Activated CD8-positive, alpha-beta memory T cell treated with anti-CD3 and anti-CD28 coated beads, Interleukin-2, amount 50 U/mL, for 24 hours (primary cell): ENCODE data around the gene MON1A.
A peak's percentile ranks its signal among the peaks of the same experiment; 100 is the strongest.
"Not testable (repeated sequence)": the region's sequence is repeated elsewhere in the genome, so short reads cannot be mapped to it uniquely, and the experiment has no call there.

Experiments
- DNase-seq: peaks from one replicate; pipeline ENCODE4 v3.0.0-alpha.2; 2020; ENCODE audit errors: extremely low read depth

The MON1A gene

GRCh38 chr3:49917806-49918590, 11.6 kb downstream of the MON1A start:
- DNase-seq: not testable (repeated sequence)

GRCh38 chr3:49916686-49917085, 12.9 kb downstream of the MON1A start:
- no peak for DNase-seq

GRCh38 chr3:49914906-49915305, 14.7 kb downstream of the MON1A start:
- DNase-seq: no peak

GRCh38 chr3:49912881-49913281, 16.7 kb downstream of the MON1A start:
- DNase-seq: no peak

DNA sequence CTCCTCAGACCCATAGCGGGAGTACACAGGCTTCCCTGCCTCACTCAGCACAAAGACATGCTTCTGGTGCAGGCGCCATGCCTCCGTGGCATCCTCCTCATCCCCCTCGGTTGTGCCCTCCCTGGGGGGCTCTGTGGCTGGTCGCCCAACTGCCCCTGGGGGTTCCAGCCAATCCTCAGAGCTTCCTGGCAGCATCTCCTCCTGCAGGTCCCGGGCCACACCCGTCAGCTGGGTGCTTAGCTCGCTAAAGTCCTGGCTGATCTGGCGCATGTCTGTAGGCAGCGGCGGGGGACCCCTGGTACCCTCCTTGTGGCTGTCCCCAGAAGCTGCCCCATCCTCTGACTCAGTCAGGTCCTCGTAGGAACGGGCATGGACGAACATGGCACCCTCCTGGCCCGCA, 18.0 kb downstream of the MON1A start:
- DNase-seq: no peak

- no peak for DNase-seq
Measured at GRCh38 chr3:49911124-49911420, 18.5 kb downstream of the MON1A start.

DNA sequence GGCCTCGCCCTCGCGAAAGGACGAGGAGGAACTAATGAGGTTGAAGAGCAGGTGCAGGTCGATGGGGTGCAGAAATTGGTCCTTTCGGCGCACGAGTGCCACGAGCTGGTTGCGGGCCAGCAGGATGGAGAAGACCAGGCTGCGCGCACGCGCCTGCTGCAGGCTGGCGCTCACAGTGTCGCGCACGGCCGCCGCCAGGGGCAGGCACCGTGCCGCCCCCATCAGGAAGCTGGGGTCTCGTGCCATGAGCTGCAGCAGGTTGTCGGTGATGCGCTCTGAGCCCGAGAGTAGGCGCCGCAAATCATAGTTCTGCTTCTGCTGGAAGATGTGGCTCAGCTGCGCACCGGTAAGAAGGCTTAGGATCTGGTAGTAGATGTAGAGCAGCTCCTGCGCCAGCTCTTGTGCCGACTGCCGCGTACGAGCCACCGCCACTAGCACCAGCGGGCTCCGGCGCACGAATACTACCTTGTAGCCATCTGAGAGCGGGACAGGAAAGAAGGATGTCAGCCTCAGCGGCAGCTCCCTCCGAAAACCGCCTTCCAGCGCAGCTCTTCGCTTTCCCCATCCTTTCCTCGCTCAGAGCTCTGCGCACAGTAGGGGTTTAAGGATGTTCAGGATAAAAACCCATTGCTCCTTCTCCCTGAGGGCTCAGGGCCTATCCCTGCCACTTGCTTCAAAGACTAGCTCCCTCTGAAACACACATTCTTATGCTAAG, 19.0 kb downstream of the MON1A start:
- DNase-seq: no peak

DNA sequence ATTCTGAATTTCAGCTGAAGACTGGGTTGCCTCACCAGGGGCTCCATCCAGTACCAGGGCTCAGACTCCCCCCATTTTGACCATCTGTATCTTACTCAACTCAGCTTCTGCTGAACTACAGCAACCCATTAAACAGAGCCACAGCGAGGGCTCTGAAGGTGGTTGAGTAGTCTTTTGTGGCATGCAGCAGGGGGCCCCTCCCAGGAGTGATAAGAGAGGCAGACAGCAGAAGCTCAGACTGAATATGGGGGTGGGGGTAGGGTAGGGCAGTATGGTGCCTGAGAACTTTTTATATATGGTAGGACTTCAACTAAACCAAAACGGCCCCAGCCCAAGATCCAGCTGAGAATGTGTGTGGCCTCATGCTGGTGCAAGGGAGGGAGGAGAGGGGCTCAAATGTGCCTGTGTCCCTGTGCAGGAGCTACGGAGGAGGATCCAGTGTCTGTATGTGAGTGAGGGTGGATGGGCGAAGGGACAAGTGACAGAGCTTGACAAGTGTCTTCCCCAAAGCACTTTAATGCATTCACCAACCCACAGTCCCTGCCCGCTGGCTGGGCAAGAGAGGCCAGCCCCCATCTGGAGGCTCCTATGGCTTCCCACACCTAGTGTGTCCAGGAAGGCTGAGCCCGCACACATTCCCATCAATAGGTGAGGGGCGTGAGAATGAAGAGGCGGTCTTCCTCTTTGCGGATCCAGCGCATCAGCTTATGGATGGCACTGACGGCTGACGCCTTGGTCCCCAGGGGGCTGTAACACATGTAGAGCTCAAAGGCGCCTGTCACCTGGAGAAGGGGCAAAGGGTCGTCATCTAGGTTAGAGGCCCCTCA, 21.0 kb downstream of the MON1A start:
- DNase-seq: no peak

DNA sequence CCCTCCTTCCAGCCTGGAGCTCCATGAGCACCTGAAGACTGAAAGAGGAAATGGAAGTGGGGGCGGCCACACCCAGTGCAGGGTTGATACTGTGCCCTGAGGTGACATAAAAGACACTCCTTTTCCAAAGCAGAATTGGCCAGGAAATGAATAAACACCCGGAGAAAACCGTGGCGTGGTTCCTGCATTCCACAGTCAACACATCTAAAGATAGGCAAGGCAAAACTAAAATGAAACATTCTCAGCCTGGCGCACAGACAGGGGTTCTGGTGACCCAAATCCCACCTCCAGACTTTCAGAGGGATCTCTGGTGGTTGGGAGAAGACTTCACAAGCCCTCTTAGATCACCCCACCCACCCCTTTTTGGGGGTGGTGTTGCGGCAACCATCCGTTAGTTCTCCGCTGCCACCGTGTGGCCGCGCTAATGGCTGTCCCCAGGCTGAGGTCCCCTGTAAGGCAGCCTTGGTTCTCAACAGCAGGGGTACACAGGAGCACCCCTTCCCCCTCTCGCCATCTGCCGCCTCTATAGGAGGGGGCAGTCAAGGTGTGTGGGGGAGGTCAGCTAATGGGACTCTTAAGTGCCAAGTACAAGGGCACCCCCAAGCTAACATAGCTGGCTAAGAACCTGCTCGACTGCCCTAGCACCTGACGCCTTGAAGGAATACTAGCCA, 23.4 kb downstream of the MON1A start:
- DNase-seq: peak; percentile 7

GRCh38 chr3:49904448-49904847, 25.2 kb downstream of the MON1A start:
- DNase-seq: not testable (repeated sequence)

- peak; percentile 40 for DNase-seq
Measured at GRCh38 chr3:49903451-49904424, 25.9 kb downstream of the MON1A start, which contains the start of gene MST1R. MST1R (minus strand) TSS chr3:49903873; CDS start chr3:49903609, 264 bp downstream.

DNA sequence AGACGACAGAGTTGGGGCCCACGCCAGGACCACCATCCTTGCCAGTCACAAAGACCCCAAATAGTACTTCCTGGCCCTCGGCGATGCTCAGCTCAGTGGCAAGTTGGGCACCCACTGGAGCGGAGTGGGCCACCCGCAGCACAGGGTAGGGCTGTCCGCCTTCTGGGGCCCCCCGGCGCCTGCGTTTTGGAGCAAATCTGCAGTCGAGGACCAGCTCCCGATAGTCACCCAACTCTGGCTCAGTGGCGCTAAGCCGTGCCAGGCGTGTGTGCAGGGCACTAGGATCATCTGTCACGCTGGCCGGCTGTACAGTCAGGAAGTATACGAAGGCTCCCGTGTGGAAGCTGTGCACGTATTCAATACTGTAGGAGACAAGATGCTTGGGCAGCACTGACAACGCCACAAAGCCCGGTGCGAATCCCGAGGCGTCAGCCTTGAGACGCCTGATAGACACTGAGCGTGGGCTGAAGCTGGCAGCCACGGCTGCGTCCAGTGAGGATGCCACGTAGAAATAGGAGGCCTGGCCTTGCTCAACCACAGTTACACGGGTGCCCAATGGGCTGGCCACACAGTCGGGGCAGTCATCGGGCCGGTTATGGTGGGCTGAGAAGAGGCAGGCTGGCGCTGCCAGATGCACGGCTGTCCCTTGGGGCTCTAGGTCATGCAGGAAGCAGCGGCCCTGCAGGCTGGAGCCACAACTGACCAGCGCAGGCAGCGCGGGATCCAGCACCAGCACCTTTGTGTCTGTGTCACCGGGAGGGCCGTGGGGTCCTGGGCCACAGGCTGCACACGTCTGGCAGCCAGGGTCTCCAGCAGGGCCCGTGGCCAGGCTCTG, 26.9 kb downstream of the MON1A start:
- no peak for DNase-seq

DNA sequence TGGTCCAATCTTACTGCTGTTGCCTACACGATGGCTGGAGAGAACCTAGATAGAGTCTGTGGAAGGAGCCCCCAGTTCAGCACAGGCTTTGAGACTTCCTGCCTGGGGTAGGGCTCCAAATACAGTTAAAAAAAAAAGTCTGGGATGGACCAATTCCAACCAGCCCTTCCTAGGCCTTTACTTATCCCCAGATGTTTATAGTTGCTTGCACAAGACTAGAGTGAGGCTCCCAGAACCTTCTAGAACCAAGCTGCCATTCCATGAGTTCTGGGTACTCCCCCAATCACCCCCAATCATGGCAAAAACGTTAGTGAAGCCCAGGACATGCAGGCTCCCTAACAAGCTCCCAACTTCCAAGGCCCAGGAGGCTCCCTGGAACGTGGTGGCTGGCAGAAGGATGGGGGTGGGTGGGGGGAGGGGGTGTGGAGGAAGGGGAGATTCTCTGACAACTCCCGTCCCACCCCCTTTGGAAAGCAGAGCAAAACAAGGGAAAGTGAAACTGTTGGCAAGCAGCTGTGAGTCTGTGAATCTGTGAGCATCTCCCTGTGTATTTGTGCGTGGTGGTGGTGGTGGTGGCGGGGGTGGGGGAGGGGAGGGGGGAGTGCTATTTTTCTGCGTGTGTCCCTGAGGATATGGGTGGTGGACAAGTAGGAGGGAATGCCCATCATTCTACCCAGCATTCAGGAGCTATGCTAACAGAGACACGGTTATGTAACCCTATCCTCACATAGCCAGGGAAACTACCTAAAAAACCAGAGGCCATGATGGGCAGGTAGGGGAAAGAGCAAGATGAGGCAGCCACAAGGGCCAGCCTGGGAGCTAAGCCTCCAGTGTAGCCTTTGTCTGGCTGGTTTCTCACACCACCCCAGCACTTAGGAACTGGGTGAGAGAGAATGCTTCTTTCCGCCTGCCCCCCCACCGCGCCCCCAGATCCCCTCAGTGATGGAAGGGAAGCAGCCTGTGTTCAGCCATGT, 28.0 kb downstream of the MON1A start:
- no peak for DNase-seq

DNA sequence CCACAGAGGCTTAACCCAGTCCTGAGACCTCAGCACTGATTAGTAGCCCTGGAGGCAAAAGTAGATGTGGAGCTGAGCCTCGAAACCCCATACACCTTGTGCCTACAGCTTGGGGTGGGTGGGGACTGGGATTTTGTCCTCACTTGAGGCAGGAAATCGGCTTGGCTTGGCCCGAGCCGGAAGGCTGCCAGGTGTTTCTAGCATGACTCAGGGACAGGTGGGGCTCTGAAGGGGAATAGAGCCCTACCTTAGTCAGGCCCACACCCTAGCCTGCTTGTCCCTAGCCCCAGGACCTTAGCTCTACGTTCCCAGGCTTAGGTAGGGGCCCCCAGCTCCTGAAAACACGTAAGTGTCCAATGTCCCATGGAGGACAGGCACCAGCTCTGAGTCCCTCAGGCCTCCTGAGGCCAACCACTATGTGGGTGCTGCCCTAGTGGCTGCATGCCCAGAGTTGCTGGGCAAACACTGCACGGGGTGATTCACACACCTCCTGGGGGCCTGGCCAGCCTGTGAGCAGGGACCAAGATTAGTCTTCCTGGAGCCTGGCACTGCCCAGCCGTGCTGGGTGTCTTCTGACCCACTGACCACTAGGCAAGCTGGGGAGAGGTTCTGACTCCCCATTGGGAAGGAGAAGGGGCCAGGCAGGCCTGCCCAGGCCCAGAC, 29.0 kb downstream of the MON1A start:
- DNase-seq: no peak

GRCh38 chr3:49899815-49900214, 29.8 kb downstream of the MON1A start:
- no peak for DNase-seq

DNA sequence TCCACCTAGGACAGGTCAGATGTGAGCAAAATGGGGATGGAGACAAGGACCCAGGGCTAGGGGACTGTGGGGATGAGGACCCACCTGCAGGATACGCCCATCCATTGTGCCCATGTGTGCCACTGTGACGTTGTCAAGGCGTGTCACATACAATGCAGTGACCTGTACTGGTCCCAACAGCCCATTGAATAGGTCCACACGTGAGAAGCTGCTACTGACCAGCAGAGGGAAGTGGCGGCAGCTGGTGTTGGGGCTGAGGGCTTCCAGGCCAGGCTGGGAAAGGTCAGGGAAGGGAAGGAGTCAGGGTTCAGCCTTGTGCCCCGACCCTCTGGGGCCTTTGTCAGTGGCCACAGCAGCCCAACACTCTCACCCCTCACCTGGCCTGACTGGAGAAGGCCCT, 30.6 kb downstream of the MON1A start:
- DNase-seq: no peak

- no peak for DNase-seq
Measured at GRCh38 chr3:49896345-49896744, 33.3 kb downstream of the MON1A start.

DNA sequence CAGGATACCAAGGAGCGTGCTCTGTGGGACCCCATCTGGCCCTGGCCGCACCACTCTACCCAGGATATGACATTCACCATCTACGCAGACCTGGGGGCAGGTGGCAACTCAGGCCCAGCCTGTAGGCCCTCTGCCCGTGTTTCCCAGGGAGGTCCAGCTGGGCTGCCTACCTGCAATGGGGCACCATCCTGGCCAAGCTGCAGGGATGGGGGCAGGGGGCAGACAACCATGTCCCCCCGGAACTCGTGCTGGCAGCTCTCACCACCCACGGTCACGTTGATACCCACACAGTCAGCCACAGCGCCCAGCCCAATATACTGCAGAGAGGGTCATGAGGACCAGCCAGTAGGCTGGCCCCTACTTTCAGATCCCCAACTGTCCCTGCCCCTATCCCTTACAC, 33.8 kb downstream of the MON1A start:
- no peak for DNase-seq
